ENCODE results near the gene SKAP1. TPM values are rescaled to one million over a fixed set of nuclear protein-coding genes. Genes with fewer than 3 reads are reported as not detected.
A peak's percentile ranks its signal among the peaks of the same experiment; 100 is the strongest.
"Not testable (repeated sequence)": the region's sequence is repeated elsewhere in the genome, so short reads cannot be mapped to it uniquely, and the experiment has no call there.

Gene SKAP1
- total RNA-seq, 4 donors from 2014 or later, result not detected

DNA sequence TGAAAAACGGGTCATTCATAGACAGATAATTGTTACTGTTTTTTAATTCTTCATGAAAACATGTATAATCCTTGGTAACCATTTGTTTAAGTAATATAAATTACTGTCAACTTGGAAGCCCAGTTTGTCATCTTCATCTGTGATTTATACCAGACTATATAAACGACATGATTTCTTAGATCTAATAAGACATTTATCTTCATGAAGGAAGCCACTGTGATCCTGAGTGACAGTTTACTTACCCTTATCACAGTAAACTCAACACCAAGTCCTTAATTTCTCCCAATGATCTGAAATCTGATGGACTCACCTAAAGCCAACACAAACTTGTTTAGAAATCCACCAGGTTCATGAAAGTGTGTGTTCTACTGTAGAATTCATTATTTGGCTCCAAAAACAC lies 91.3 kb downstream of the SKAP1 start:
- no peak for DNase-seq
- no peak for ATAC-seq
- H3K36me3 ChIP-seq, result no peaks in the 10 kb centered on the region
- H3K9me3 ChIP-seq, result no peaks in the 10 kb centered on the region
- peaks cover 0 to 11% (median 8%) of the 10 kb centered on the region in 3 donors for H3K27me3 ChIP-seq
- H3K27ac ChIP-seq, result no peak overlapping the region
- TF ChIP-seq, protein P1, sequence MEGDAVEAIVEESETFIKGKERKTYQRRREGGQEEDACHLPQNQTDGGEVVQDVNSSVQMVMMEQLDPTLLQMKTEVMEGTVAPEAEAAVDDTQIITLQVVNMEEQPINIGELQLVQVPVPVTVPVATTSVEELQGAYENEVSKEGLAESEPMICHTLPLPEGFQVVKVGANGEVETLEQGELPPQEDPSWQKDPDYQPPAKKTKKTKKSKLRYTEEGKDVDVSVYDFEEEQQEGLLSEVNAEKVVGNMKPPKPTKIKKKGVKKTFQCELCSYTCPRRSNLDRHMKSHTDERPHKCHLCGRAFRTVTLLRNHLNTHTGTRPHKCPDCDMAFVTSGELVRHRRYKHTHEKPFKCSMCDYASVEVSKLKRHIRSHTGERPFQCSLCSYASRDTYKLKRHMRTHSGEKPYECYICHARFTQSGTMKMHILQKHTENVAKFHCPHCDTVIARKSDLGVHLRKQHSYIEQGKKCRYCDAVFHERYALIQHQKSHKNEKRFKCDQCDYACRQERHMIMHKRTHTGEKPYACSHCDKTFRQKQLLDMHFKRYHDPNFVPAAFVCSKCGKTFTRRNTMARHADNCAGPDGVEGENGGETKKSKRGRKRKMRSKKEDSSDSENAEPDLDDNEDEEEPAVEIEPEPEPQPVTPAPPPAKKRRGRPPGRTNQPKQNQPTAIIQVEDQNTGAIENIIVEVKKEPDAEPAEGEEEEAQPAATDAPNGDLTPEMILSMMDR (IDR thresholded peaks at IDR 0.05 in 4 of 5, conservative IDR thresholded peaks at IDR 0.05 in 1 of 5), result no peak
- TF ChIP-seq POLR2A (IDR thresholded peaks at IDR 0.05), result no peak
- in situ Hi-C loops (cut with MboI; ENCODE audit: low sequenced_read_pairs in 4 of 4) (loop anchor here in 1 of 4 donors (10.0 kb wide), 1 partner anchor 256 kb away; the partner anchor contains the start of genes HOXB3 and HOXB5), intact Hi-C loops (cut with DNase I; ENCODE audit: low total_unique reads) (loop anchor here (5.0 kb wide), 1 partner anchor 279 kb away; the partner anchor contains the start of gene HOXB8)
- no peak overlapping the region for H3K4me3 ChIP-seq
- H3K4me1 ChIP-seq, result no peaks in the 10 kb centered on the region

DNA sequence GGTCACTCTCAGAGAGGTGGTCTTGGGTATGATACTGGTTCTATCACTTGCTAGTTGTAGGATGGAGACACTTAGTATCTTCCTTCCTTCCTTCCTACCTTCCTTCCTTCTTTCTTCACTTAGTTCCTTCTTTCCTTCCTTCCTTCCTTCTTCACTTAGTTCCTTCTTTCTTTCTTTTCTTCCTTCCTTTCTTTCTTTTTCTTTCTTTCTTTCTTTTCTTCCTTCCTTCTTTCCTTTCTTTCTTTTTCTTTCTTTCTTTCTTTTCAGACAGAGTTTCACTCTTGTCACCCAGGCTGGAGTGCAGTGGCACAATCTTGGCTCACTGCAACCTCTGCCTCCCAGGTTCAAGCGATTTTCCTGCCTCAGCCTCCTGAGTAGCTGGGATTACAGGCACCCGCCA lies 92.1 kb downstream of the SKAP1 start:
- in situ Hi-C loops (cut with MboI; ENCODE audit: low sequenced_read_pairs in 4 of 4) (loop anchor here in 1 of 4 donors (10.0 kb wide), 1 partner anchor 257 kb away; the partner anchor contains the start of genes HOXB3 and HOXB5), intact Hi-C loops (cut with DNase I; ENCODE audit: low total_unique reads) (loop anchor here (5.0 kb wide), 1 partner anchor 279 kb away; the partner anchor contains the start of gene HOXB8)
- H3K36me3 ChIP-seq, H3K9me3 ChIP-seq, H3K4me1 ChIP-seq, H3K27ac ChIP-seq, H3K4me3 ChIP-seq, ATAC-seq, DNase-seq: not testable (repeated sequence)
- peaks cover 0 to 19% (median 8%) of the 10 kb centered on the region in 3 donors for H3K27me3 ChIP-seq

DNA sequence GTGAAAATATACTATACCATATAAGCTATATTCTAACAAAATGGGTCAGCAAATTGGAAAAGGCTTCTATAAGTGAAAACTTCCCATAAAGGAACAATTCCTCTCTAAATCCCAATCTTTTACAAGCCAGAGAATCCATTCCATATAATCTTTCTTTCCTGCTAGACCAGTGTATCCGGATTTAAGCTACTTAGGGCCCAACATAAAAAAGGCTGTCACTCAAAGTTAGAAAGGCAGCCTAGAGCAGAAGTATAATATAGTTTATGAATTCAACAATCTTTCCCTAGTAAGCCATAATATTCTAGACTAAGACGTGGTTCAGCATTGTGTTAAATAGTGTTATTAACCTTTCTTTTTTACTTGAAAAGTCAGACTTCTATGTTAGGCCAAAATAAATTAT lies 93.0 kb downstream of the SKAP1 start:
- Histone ChIP-seq H3K9me3 (no peaks in the 10 kb centered on the region), H3K27me3 (peaks cover 0 to 22% (median 8%) of the 10 kb centered on the region in 3 donors), H3K4me1 (no peaks in the 10 kb centered on the region), H3K4me3 (no peak overlapping the region), H3K27ac (no peak overlapping the region), H3K36me3 (no peaks in the 10 kb centered on the region)
- ATAC-seq (no peak), DNase-seq (no peak)
- TF ChIP-seq, protein P1 (IDR thresholded peaks at IDR 0.05 in 4 of 5, conservative IDR thresholded peaks at IDR 0.05 in 1 of 5), result no peak
- TF ChIP-seq POLR2A (IDR thresholded peaks at IDR 0.05), result no peak
- intact Hi-C loops (cut with DNase I; ENCODE audit: low total_unique reads) (loop anchor here (5.0 kb wide), 1 partner anchor 280 kb away; the partner anchor contains the start of gene HOXB8), in situ Hi-C loops (cut with MboI; ENCODE audit: low sequenced_read_pairs in 4 of 4) (loop anchor here in 1 of 4 donors (10.0 kb wide), 1 partner anchor 258 kb away; the partner anchor contains the start of genes HOXB3 and HOXB5)

DNA sequence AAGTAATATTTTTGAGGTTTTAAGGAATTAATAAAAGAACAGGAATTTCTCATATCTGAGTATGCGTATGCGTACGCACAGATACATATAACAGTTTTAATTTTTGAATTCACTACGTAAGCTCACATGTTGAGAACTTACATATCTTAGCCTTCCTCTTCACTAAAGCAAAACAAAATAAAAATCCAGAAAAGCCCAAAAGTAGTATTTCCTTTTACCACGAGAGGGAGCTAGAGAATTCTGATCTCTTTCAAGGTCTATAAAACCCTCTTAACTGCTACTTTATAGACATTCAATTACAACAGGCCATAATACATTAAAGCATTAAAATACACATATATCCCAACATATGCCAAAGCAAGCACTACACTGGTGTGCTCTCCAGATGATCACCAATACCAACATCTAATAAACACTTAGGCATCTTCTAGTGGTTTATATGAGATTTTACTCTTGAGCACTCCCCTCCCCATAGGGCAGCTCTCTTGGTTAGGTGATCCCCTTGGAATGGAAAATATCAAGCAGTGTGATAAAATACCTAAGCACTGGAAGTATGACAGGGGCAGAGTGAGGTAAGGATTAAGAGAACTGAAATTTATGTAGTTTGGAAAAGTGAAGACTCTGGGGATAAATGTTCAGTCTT lies 94.0 kb downstream of the SKAP1 start:
- ATAC-seq, result peak in 1 of 2 donors; percentile 36
- intact Hi-C loops (cut with DNase I; ENCODE audit: low total_unique reads), result loop anchor here (5.0 kb wide), 1 partner anchor 281 kb away; the partner anchor contains the start of gene HOXB8
- Histone ChIP-seq H3K4me1 (no peaks in the 10 kb centered on the region), H3K36me3 (no peaks in the 10 kb centered on the region), H3K27me3 (peaks cover 7 to 26% (median 14%) of the 10 kb centered on the region in 3 donors), H3K9me3 (no peaks in the 10 kb centered on the region), H3K27ac (no peak overlapping the region), H3K4me3 (no peak overlapping the region)
- in situ Hi-C loops (cut with MboI; ENCODE audit: low sequenced_read_pairs in 4 of 4), result loop anchor here in 1 of 4 donors (10.0 kb wide), 1 partner anchor 259 kb away; the partner anchor contains the start of genes HOXB3 and HOXB5
- TF ChIP-seq, protein P1 (IDR thresholded peaks at IDR 0.05 in 4 of 5, conservative IDR thresholded peaks at IDR 0.05 in 1 of 5), result peak in 4 of 5 experiments; percentile 43 to 75 (median 64)
- TF ChIP-seq POLR2A (IDR thresholded peaks at IDR 0.05), result no peak
- no peak for DNase-seq

DNA sequence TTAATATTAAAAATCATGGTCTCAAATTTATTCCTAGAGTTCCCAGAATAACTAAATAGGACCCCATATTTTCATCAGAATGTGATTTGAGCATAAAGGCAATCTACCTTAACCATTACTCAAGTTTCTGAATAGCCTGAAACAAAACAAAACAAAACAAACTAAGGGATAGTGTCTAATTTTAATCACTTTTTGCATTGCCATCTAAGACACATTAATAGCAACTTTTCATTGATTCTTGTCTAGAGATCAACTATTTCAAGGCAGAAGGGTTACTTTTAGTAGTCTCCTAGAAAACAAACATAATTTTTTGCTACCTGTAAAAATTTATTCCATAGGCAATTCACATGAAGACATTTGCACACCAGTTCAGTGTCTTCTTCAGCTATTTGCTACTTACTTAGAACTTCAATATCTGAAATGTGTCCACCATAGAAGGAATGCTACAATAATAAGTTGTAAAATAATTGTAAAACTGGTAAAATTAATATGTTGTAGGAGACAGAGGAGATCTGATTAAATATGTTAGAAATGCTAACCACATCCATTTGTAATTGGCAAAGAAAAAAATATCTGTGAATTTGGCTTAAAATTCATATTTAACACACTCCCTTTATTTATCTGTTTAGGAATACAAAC lies 94.7 kb downstream of the SKAP1 start:
- TF ChIP-seq POLR2A (IDR thresholded peaks at IDR 0.05), result no peak
- TF ChIP-seq, protein P1 (IDR thresholded peaks at IDR 0.05 in 4 of 5, conservative IDR thresholded peaks at IDR 0.05 in 1 of 5), result no peak
- Histone ChIP-seq H3K9me3 (no peaks in the 10 kb centered on the region), H3K4me1 (no peaks in the 10 kb centered on the region), H3K27me3 (peaks cover 7 to 34% (median 20%) of the 10 kb centered on the region in 3 donors), H3K4me3 (no peak overlapping the region), H3K36me3 (no peaks in the 10 kb centered on the region), H3K27ac (no peak overlapping the region)
- ATAC-seq (no peak), DNase-seq (no peak)
- intact Hi-C loops (cut with DNase I; ENCODE audit: low total_unique reads), result loop anchor here (5.0 kb wide), 1 partner anchor 282 kb away; the partner anchor contains the start of gene HOXB8
- in situ Hi-C loops (cut with MboI; ENCODE audit: low sequenced_read_pairs in 4 of 4), result loop anchor here in 1 of 4 donors (10.0 kb wide), 1 partner anchor 260 kb away; the partner anchor contains the start of genes HOXB3 and HOXB5

All from gastrocnemius medialis (tissue), 4 donors.